DOHH2 (cell line): ENCODE data around the gene TPM1.

Experiments used
- H3F3A ChIP-seq: fragments of 200-600 bp; sonication (generic), shearing (Covaris generic); 2 replicates; pipeline ENCODE4 v1.6.0; 2016; ENCODE audit warnings: antibody characterized with exemption, mild to moderate bottlenecking; ENCODE audit not compliant: control insufficient read depth, insufficient read depth
- H3K27ac ChIP-seq: fragments of 200-600 bp; sonication (generic); 2 replicates; pipeline ENCODE4 v1.5.1; 2014; ENCODE audit warnings: low read depth, mild to moderate bottlenecking, low read length, moderate library complexity
- H3K27me3 ChIP-seq: fragments of 200-600 bp; sonication (generic); 2 replicates; pipeline ENCODE4 v1.6.1; 2014; ENCODE audit warnings: mild to moderate bottlenecking, low read length, mixed read lengths; ENCODE audit not compliant: control insufficient read depth
- H3K36me3 ChIP-seq: fragments of 200-600 bp; sonication (generic); 2 replicates; pipeline ENCODE4 v1.6.1; 2014; ENCODE audit warnings: mild to moderate bottlenecking, low read length, moderate library complexity, mixed read lengths; ENCODE audit not compliant: control insufficient read depth
- H3K4me1 ChIP-seq: fragments of 200-600 bp; sonication (generic); 2 replicates; pipeline ENCODE4 v1.6.1; 2014; ENCODE audit warnings: mild to moderate bottlenecking, low read length, mixed read lengths; ENCODE audit not compliant: control insufficient read depth
- H3K4me2 ChIP-seq: fragments of 200-600 bp; sonication (generic); 2 replicates; pipeline ENCODE4 v1.6.0; 2014; ENCODE audit warnings: mild to moderate bottlenecking, low read length, moderate library complexity
- H3K4me3 ChIP-seq: fragments of 200-600 bp; sonication (generic); 2 replicates; pipeline ENCODE4 v1.5.1; 2014; ENCODE audit warnings: mild to moderate bottlenecking, low read length, mixed read lengths
- H3K79me2 ChIP-seq: fragments of 200-600 bp; sonication (generic); 2 replicates; pipeline ENCODE4 v1.6.1; 2014; ENCODE audit warnings: mild to moderate bottlenecking, low read length, mixed read lengths; ENCODE audit not compliant: control insufficient read depth
- H3K9me2 ChIP-seq: fragments of 200-600 bp; sonication (generic); replicated peaks from 2 replicates; pipeline ENCODE4 v1.6.1; 2014; ENCODE audit warnings: mild to moderate bottlenecking, low read length, mixed read lengths; ENCODE audit not compliant: control insufficient read depth
- H3K9me3 ChIP-seq: fragments of 200-600 bp; sonication (generic); 2 replicates; pipeline ENCODE4 v1.6.1; 2014; ENCODE audit warnings: antibody characterized with exemption, low read length, mixed read lengths; ENCODE audit not compliant: control insufficient read depth, insufficient read depth
- H4K20me1 ChIP-seq: fragments of 200-600 bp; sonication (generic); 2 replicates; pipeline ENCODE4 v1.6.0; 2014; ENCODE audit warnings: low read depth, mild to moderate bottlenecking, antibody characterized with exemption, low read length, moderate library complexity; ENCODE audit not compliant: control insufficient read depth, insufficient read depth
- CTCF ChIP-seq: fragments of 200-600 bp; sonication (generic); IDR thresholded peaks from one replicate; pipeline ENCODE4 v1.5.1; 2014; ENCODE audit warnings: antibody characterized with exemption, mild to moderate bottlenecking, low read depth, low read length; ENCODE audit not compliant: poor library complexity, severe bottlenecking
- EZH2phosphoT487 ChIP-seq: fragments of 200-600 bp; sonication (generic); IDR thresholded peaks from 2 replicates; pipeline ENCODE4 v1.6.1; 2017; ENCODE audit warnings: borderline replicate concordance, mild to moderate bottlenecking, antibody characterized with exemption, low read length, moderate library complexity, mixed read lengths

TPM1 gene

GRCh38 chr15:63006032-63006878, 36.3 kb upstream of the TPM1 start:
- H3K9me3 ChIP-seq, result no peaks in the 10 kb centered on the region
- no peaks in the 10 kb centered on the region for H3K9me2 ChIP-seq
- no peaks in the 10 kb centered on the region for H3K4me1 ChIP-seq
- no peaks in the 10 kb centered on the region for H3K36me3 ChIP-seq
- H3F3A ChIP-seq, result no peaks in the 10 kb centered on the region
- no peak overlapping the region for H3K4me2 ChIP-seq
- no peaks in the 10 kb centered on the region for H3K79me2 ChIP-seq
- no peak for TF ChIP-seq EZH2phosphoT487
- H3K4me3 ChIP-seq, result no peak overlapping the region
- peaks cover 4% of the 10 kb centered on the region for H3K27me3 ChIP-seq
- no peaks in the 10 kb centered on the region for H4K20me1 ChIP-seq
- H3K27ac ChIP-seq, result no peak overlapping the region

- TF ChIP-seq EZH2phosphoT487 (no peak), CTCF (no peak)
- no peaks in the 10 kb centered on the region for H3K36me3 ChIP-seq
- H3K27me3 ChIP-seq, result peaks cover 3% of the 10 kb centered on the region; the same call in 1 of the 2 replicates
- H4K20me1 ChIP-seq, result no peaks in the 10 kb centered on the region
- no peaks in the 10 kb centered on the region for H3K9me2 ChIP-seq
- no peaks in the 10 kb centered on the region for H3K4me1 ChIP-seq
- H3K4me3 ChIP-seq, result no peak overlapping the region
- no peak overlapping the region for H3K4me2 ChIP-seq
- no peaks in the 10 kb centered on the region for H3K9me3 ChIP-seq
- H3K79me2 ChIP-seq, result no peaks in the 10 kb centered on the region
- no peaks in the 10 kb centered on the region for H3F3A ChIP-seq
- H3K27ac ChIP-seq, result no peak overlapping the region
Observed at GRCh38 chr15:63008333-63009049, 34.1 kb upstream of the TPM1 start.

- Histone ChIP-seq H4K20me1 (no peaks in the 10 kb centered on the region), H3K27ac (no peak overlapping the region), H3K4me1 (no peaks in the 10 kb centered on the region), H3K36me3 (no peaks in the 10 kb centered on the region), H3K27me3 (peaks cover 3% of the 10 kb centered on the region; the same call in 1 of the 2 replicates), H3K79me2 (no peaks in the 10 kb centered on the region), H3K4me3 (no peak overlapping the region), H3K9me3 (no peaks in the 10 kb centered on the region), H3F3A (no peaks in the 10 kb centered on the region), H3K4me2 (no peak overlapping the region), H3K9me2 (no peaks in the 10 kb centered on the region)
- TF ChIP-seq EZH2phosphoT487, result no peak
- TF ChIP-seq CTCF, result no peak
Observed at GRCh38 chr15:63010386-63010785, 32.2 kb upstream of the TPM1 start.
